T-helper 1 cell treated with Interleukin-12 subunit alpha and Interleukin-12 subunit beta and Interleukin-4 antibody, amounts not matched to agents 30 μg/mL and 1 μg/mL, for 36 hours (primary cell): Measurements from ENCODE around the gene CFAP65.

ENCODE experiments used
- H3K27ac Mint-ChIP-seq: one replicate; pipeline ENCODE4 v1.8.0; 2021; ENCODE audit warnings: mild to moderate bottlenecking, mixed read lengths
- H3K27me3 Mint-ChIP-seq: one replicate; pipeline ENCODE4 v1.8.0; 2021; ENCODE audit warnings: low read depth, mixed read lengths
- H3K36me3 Mint-ChIP-seq: one replicate; pipeline ENCODE4 v1.8.0; 2021; ENCODE audit warnings: low read depth, mixed read lengths
- H3K4me1 Mint-ChIP-seq: one replicate; pipeline ENCODE4 v1.8.0; 2021; ENCODE audit warnings: low read depth, mixed read lengths
- H3K4me3 Mint-ChIP-seq: one replicate; pipeline ENCODE4 v1.8.0; 2021; ENCODE audit warnings: mild to moderate bottlenecking, moderate library complexity, mixed read lengths
- H3K9me3 Mint-ChIP-seq: one replicate; pipeline ENCODE4 v1.8.0; 2021; ENCODE audit warnings: mixed read lengths

Gene CFAP65

DNA sequence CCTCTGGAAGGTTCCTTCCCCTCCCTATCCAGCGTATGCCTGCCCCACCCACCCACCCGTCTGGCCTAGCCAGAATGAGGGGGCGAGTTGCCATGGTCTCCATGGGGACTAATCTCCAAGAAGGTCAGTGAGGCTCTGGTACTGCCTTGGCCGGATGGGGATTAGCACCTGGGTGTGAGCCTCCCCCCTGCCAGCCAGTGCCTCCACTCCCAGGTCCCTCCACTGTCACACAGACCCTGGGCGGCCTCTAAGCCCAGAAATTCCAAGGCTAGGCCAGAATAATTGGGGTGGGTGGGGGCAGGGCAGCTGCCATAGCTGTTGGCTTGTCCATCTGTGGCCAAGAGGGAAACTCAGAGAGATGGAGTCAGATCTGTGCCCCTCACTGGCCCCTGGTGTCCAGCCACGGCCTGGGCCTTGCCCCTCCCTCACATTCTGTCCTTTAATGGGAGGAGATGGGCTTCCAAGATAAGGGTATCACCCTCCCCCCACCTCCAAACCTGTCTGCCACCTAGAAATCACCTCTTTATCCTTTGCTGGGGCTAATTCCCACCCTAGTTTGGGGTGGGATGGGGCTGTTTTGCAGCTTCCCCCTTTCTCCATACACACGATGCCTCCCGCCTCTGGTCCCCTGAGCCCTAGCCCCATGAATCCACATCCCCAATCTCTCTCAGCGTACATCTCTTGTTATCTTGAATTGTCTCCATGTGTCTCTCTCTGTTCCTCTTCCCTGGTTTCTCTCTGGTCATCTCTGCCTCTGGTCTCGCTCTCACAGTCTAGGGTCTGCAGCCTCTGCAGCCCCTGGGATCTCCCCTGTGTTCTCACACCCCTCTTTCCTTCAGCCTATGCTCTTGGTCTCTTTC, 42.1 kb downstream of the CFAP65 start:
- H3K4me1 Mint-ChIP-seq, result peaks cover 4% of the 10 kb centered on the region
- H3K4me3 Mint-ChIP-seq, result no peak overlapping the region
- H3K27me3 Mint-ChIP-seq, result peaks cover 81% of the 10 kb centered on the region
- H3K36me3 Mint-ChIP-seq, result no peaks in the 10 kb centered on the region
- no peak overlapping the region for H3K27ac Mint-ChIP-seq
- no peaks in the 10 kb centered on the region for H3K9me3 Mint-ChIP-seq

GRCh38 chr2:218998414-218999002, 42.8 kb downstream of the CFAP65 start:
- H3K4me1 Mint-ChIP-seq, result peaks cover 4% of the 10 kb centered on the region

GRCh38 chr2:218997731-218998130, 43.6 kb downstream of the CFAP65 start:
- peaks cover 77% of the 10 kb centered on the region for H3K27me3 Mint-ChIP-seq
- H3K36me3 Mint-ChIP-seq, result no peaks in the 10 kb centered on the region
- H3K9me3 Mint-ChIP-seq, result no peaks in the 10 kb centered on the region
- H3K27ac Mint-ChIP-seq, result no peak overlapping the region
- no peak overlapping the region for H3K4me3 Mint-ChIP-seq
- H3K4me1 Mint-ChIP-seq, result peaks cover 4% of the 10 kb centered on the region

More at GRCh38 chr2:218998414-218999002, 42.8 kb downstream of the CFAP65 start:
- no peak overlapping the region for H3K27ac Mint-ChIP-seq
- no peak overlapping the region for H3K4me3 Mint-ChIP-seq
- H3K27me3 Mint-ChIP-seq, result peaks cover 81% of the 10 kb centered on the region
- no peaks in the 10 kb centered on the region for H3K9me3 Mint-ChIP-seq
- no peaks in the 10 kb centered on the region for H3K36me3 Mint-ChIP-seq

DNA sequence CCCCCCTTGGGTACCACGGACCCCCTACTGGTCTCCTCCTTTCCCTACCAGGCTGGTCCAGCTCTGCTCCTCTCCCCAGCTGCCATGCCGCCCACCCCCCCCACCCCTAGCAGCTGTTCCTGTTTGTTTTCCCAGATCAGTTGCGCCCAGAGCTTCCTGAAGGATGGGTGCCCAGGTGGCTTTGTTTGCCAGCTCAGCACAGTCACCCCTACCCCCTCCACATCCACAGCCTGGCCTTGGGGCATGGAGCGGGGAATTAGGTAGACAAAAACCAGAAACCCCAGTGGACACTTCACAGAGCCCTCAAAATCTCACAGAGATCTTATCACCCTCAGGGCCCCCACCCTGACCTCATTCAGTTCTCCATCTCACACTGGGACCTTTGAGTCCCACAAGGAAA, 44.4 kb downstream of the CFAP65 start:
- Mint-ChIP-seq H3K9me3 (no peaks in the 10 kb centered on the region), H3K27ac (no peak overlapping the region), H3K4me1 (peaks cover 4% of the 10 kb centered on the region), H3K27me3 (peaks cover 77% of the 10 kb centered on the region), H3K4me3 (no peak overlapping the region), H3K36me3 (no peaks in the 10 kb centered on the region)

- peaks cover 4% of the 10 kb centered on the region for H3K4me1 Mint-ChIP-seq
- no peak overlapping the region for H3K27ac Mint-ChIP-seq
- no peak overlapping the region for H3K4me3 Mint-ChIP-seq
- H3K27me3 Mint-ChIP-seq, result peaks cover 82% of the 10 kb centered on the region
- H3K9me3 Mint-ChIP-seq, result no peaks in the 10 kb centered on the region
- no peaks in the 10 kb centered on the region for H3K36me3 Mint-ChIP-seq
Measured at GRCh38 chr2:218995972-218996711, 45.2 kb downstream of the CFAP65 start.

DNA sequence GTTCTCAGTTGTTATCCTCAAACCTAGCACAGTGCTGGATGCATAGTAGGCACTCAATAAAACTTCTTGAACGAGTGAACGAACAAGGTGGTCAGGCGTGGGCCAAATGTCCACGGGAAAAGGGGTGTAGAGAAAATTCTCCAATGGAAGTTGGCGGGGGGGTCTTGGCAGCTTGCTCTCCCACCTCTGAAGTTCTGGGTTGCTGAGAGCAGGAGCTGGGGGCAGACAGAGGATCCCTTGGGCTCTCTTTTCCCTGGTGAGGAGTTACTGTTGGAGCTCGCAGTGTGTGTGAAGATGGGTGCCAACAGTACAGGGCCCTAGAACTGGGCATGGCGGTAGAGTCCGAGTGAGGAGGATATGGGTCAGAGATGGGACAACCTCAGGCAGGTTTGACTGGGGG, 45.8 kb downstream of the CFAP65 start:
- no peaks in the 10 kb centered on the region for H3K36me3 Mint-ChIP-seq
- H3K27ac Mint-ChIP-seq, result no peak overlapping the region
- peaks cover 82% of the 10 kb centered on the region for H3K27me3 Mint-ChIP-seq
- H3K4me3 Mint-ChIP-seq, result no peak overlapping the region
- H3K9me3 Mint-ChIP-seq, result no peaks in the 10 kb centered on the region
- peaks cover 4% of the 10 kb centered on the region for H3K4me1 Mint-ChIP-seq

DNA sequence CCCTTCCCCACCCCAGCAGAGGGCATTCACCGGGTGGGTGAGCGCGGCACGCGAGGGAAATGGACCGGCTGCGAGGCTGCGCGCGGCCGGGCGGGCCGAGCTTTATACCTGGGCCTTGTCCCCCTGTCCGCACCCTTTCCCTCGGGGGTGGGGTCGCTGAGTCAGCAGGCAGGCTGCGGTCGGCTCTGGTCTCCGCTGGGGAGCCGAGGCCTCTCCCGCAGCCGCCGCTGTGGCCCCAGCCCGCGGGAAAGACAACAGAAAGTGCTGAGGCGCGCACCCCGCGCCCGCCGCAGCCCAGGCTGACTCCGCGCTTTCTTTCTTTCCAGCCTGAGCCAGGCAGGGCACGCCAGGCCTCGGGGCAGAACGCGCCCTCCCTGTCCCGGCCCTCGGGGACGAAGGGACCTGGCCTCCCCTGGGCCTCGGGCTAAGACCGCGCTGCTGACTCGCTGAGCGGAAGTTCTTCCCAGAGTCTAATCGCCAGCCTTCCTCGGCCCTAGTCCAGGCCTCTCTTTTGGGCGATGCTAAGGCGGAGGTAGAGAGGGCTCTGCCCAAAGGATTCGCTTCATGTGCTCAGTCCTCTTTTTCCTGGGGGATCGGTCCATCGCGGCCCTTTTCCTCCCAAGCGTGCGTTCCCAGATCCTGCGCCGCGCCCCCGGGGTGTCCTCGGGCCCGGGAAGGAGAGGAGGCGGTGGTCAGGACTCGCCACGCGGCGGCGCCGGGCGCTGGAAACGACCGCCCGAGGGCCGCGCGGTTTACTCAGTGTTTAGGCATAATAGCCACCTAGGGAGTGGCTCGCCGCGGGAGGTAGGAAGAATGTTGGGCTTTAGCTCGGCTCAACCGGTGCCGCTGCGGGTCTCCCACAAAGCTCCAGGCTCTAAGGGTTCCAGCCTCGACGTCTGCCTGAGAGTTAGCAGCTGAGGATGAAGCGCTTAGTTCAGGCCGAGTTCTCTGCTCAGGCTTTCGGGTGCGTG, 47.7 kb downstream of the CFAP65 start, which contains the start of gene CRYBA2:
TSS of gene CRYBA2 (minus strand) at position 78 of the 971 bp plus-strand sequence. CDS start 246 bp downstream, outside the sequence.
- no peaks in the 10 kb centered on the region for H3K36me3 Mint-ChIP-seq
- H3K27me3 Mint-ChIP-seq, result peaks cover 86% of the 10 kb centered on the region
- no peaks in the 10 kb centered on the region for H3K9me3 Mint-ChIP-seq
- H3K4me3 Mint-ChIP-seq, result no peak within 1 kb of the TSS
- peaks cover 4% of the 10 kb centered on the region for H3K4me1 Mint-ChIP-seq
- no peak within 1 kb of the TSS for H3K27ac Mint-ChIP-seq

DNA sequence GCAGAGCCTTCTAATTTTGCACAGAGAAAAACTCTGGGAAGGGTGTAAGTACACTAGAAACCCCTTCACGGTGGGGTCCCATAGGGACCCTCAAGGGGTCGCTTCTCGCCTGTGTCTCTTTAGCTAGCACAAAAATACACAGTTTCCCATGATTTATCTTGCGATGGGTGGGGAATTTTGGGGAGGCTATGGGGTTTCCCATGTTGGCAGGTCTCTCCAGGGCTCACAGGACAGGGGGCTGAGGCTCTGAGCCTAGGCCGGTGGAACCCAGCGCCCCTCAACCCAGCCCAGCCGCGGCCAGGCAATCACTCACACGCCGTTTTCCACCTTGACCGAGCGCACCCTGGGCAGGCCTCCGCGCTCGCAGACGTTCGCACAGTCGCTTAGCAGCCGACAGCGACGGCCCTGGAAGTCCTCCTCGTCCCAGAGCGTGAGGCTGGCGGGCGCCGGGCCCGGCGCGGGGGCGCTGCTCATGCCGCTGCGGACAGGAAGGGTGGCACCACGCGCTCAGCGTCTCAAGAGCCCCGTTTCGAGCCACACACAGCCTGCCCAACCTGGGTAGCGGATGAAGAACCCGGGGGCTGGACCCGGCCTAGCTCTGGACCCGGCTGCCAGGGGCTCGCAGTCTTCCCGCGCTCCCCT, 48.5 kb downstream of the CFAP65 start:
- peaks cover 86% of the 10 kb centered on the region for H3K27me3 Mint-ChIP-seq
- no peak overlapping the region for H3K27ac Mint-ChIP-seq
- no peak overlapping the region for H3K4me3 Mint-ChIP-seq
- H3K4me1 Mint-ChIP-seq, result peaks cover 4% of the 10 kb centered on the region
- no peaks in the 10 kb centered on the region for H3K9me3 Mint-ChIP-seq
- no peaks in the 10 kb centered on the region for H3K36me3 Mint-ChIP-seq

DNA sequence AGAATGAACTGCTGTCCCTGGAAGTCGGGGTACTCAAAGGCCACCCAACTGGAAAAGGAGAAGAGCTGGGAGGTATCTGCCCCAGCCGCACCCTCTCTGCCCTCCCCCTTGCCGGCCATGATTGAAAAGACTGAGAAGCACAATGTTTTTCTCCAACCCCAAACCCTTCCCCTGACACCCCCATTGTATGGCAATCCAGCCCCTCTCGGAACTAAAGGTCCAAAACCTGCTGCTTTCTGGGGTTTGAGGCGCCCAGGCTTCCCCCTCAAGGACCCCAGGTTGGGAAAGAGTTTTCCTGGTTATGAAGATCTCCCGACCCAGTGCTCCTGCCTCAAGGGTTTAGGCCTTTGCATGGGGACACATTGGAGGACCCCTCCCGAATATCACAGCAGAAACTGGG, 49.1 kb downstream of the CFAP65 start:
- H3K36me3 Mint-ChIP-seq, result no peaks in the 10 kb centered on the region
- no peak overlapping the region for H3K27ac Mint-ChIP-seq
- no peaks in the 10 kb centered on the region for H3K9me3 Mint-ChIP-seq
- H3K4me1 Mint-ChIP-seq, result peaks cover 4% of the 10 kb centered on the region
- H3K4me3 Mint-ChIP-seq, result no peak overlapping the region
- peaks cover 89% of the 10 kb centered on the region for H3K27me3 Mint-ChIP-seq

DNA sequence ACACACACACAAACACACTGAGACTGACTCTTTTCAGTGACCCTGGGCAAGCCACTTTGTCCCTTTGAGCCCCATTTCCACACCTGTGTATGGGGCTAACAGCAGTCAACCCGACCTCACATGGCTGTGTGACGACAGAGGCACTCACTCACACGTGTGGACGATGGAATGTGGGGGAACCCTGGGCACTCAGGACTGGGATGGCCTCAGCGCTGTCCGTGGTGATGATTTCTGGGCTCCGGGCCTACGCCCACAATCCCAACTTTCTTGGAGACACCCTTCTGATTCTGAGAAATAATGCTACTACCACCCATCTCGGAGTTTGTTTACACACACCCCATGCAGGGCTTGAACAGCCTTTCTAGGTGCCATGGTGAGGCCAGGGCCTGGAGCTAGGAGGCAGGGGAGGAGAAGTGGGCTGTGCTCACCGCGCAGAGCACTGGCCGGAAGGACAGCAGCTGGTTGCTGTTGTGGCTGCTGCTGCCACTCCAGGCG, 49.6 kb downstream of the CFAP65 start:
- Mint-ChIP-seq H3K36me3 (no peaks in the 10 kb centered on the region), H3K27me3 (peaks cover 91% of the 10 kb centered on the region), H3K9me3 (no peaks in the 10 kb centered on the region), H3K4me1 (peaks cover 4% of the 10 kb centered on the region), H3K27ac (no peak overlapping the region), H3K4me3 (no peak overlapping the region)

- H3K4me1 Mint-ChIP-seq, result peaks cover 6% of the 10 kb centered on the region
- H3K36me3 Mint-ChIP-seq, result no peaks in the 10 kb centered on the region
- H3K27me3 Mint-ChIP-seq, result peaks cover 94% of the 10 kb centered on the region
- H3K9me3 Mint-ChIP-seq, result no peaks in the 10 kb centered on the region
- H3K27ac Mint-ChIP-seq, result no peak overlapping the region
- no peak overlapping the region for H3K4me3 Mint-ChIP-seq
Measured at GRCh38 chr2:218990612-218991011, 50.7 kb downstream of the CFAP65 start.

DNA sequence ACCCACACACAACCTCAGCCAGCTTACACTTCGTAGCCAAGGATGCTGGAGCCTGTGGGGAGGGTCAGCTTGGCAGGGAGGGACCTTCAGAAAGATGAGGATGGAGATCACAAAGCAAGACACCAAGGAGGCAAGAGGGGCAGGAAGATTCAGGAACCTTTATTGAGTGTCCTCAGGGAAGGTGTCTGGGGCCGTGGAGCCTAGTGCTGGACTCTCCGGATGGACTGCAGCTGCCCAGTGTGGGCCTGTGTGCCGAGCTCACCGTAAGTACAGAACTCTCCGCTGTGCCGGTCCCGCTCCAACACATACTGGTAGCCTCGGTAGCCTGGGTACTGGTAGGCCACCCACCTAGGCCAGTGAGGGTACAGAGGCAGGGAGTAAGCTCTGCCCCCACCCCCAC, 51.3 kb downstream of the CFAP65 start:
- H3K9me3 Mint-ChIP-seq, result no peaks in the 10 kb centered on the region

GRCh38 chr2:218988650-218989049, 52.7 kb downstream of the CFAP65 start:
- H3K27ac Mint-ChIP-seq, result no peak overlapping the region
- H3K9me3 Mint-ChIP-seq, result no peaks in the 10 kb centered on the region
- H3K4me1 Mint-ChIP-seq, result peaks cover 5% of the 10 kb centered on the region
- no peaks in the 10 kb centered on the region for H3K36me3 Mint-ChIP-seq
- no peak overlapping the region for H3K4me3 Mint-ChIP-seq
- H3K27me3 Mint-ChIP-seq, result peaks cover 83% of the 10 kb centered on the region

More for the DNA sequence above, 51.3 kb downstream of the CFAP65 start:
- H3K27me3 Mint-ChIP-seq, result peaks cover 92% of the 10 kb centered on the region
- no peak overlapping the region for H3K27ac Mint-ChIP-seq
- H3K4me3 Mint-ChIP-seq, result no peak overlapping the region
- peaks cover 3% of the 10 kb centered on the region for H3K4me1 Mint-ChIP-seq
- no peaks in the 10 kb centered on the region for H3K36me3 Mint-ChIP-seq
